H9 (cell line): ENCODE results near the gene SLC23A2. TPM values are rescaled to one million over a fixed set of nuclear protein-coding genes. Genes with fewer than 3 reads are reported as not detected.

Experiments
- DNase-seq: peaks from one replicate; pipeline ENCODE4 v3.0.0-alpha.2; 2017
- H2AFZ ChIP-seq: one replicate; pipeline ENCODE4 v1.6.1; 2013; ENCODE audit warnings: mild to moderate bottlenecking, low read length, control low read depth, moderate library complexity
- H2AK5ac ChIP-seq: 2 replicates; pipeline ENCODE4 v1.6.1; 2013; ENCODE audit warnings: low read length, control low read depth, mixed read lengths; ENCODE audit not compliant: insufficient read length
- H2BK120ac ChIP-seq: one replicate; pipeline ENCODE4 v1.6.1; 2013; ENCODE audit warnings: low read depth, mild to moderate bottlenecking, low read length, control low read depth, inconsistent platforms; ENCODE audit not compliant: poor library complexity, severe bottlenecking
- H2BK12ac ChIP-seq: 2 replicates; pipeline ENCODE4 v1.6.1; 2013; ENCODE audit warnings: low read length, control low read depth, mixed read lengths, low read depth; ENCODE audit not compliant: insufficient read length
- H2BK15ac ChIP-seq: 2 replicates; pipeline ENCODE4 v1.6.1; 2013; ENCODE audit warnings: low read depth, low read length, control low read depth
- H2BK20ac ChIP-seq: one replicate; pipeline ENCODE4 v1.6.1; 2013; ENCODE audit warnings: low read depth, mild to moderate bottlenecking, low read length, control low read depth, inconsistent platforms; ENCODE audit not compliant: poor library complexity, severe bottlenecking
- H2BK5ac ChIP-seq: 2 replicates; pipeline ENCODE4 v1.6.1; 2013; ENCODE audit warnings: low read length, control low read depth, mixed read lengths; ENCODE audit not compliant: insufficient read length
- H3K14ac ChIP-seq: 2 replicates; pipeline ENCODE4 v1.6.1; 2013; ENCODE audit warnings: low read length, control low read depth; ENCODE audit not compliant: insufficient read depth
- H3K18ac ChIP-seq: 2 replicates; pipeline ENCODE4 v1.6.1; 2013; ENCODE audit warnings: low read depth, mild to moderate bottlenecking, mixed read lengths, low read length, control low read depth; ENCODE audit not compliant: insufficient read length
- H3K23ac ChIP-seq: 2 replicates; pipeline ENCODE4 v1.6.1; 2013; ENCODE audit warnings: low read length, control low read depth, mixed read lengths, low read depth; ENCODE audit not compliant: insufficient read length
- H3K23me2 ChIP-seq: 2 replicates; pipeline ENCODE4 v1.6.1; 2013; ENCODE audit warnings: low read depth, mild to moderate bottlenecking, mixed read lengths, low read length, control low read depth; ENCODE audit not compliant: insufficient read length, poor library complexity, severe bottlenecking
- H3K27ac ChIP-seq: 2 replicates; pipeline ENCODE4 v1.5.1; 2013; ENCODE audit warnings: low read length, control low read depth, mixed read lengths, low read depth; ENCODE audit not compliant: insufficient read length
- H3K27me3 ChIP-seq: 2 replicates; pipeline ENCODE4 v1.6.1; 2013; ENCODE audit warnings: low read length, control low read depth, inconsistent platforms; ENCODE audit not compliant: insufficient read depth
- H3K4ac ChIP-seq: 2 replicates; pipeline ENCODE4 v1.6.1; 2013; ENCODE audit warnings: low read depth, mild to moderate bottlenecking, control low read depth, inconsistent platforms, low read length, moderate library complexity
- H3K4me1 ChIP-seq: 2 replicates; pipeline ENCODE4 v1.6.1; 2013; ENCODE audit warnings: low read length, control low read depth, inconsistent platforms; ENCODE audit not compliant: insufficient read depth
- H3K4me2 ChIP-seq: 2 replicates; pipeline ENCODE4 v1.6.1; 2013; ENCODE audit warnings: low read length, control low read depth, mixed read lengths; ENCODE audit not compliant: insufficient read length, insufficient read depth
- H3K56ac ChIP-seq: 2 replicates; pipeline ENCODE4 v1.6.1; 2013; ENCODE audit warnings: low read depth, mild to moderate bottlenecking, mixed read lengths, low read length, control low read depth; ENCODE audit not compliant: insufficient read length
- H3K79me1 ChIP-seq: 2 replicates; pipeline ENCODE4 v1.6.1; 2013; ENCODE audit warnings: low read depth, mild to moderate bottlenecking, moderate library complexity, low read length, control low read depth, inconsistent platforms; ENCODE audit not compliant: insufficient read depth, poor library complexity, severe bottlenecking
- H3K79me2 ChIP-seq: 2 replicates; pipeline ENCODE4 v1.6.1; 2013; ENCODE audit warnings: low read length, control low read depth, inconsistent platforms; ENCODE audit not compliant: insufficient read depth
- H3K9ac ChIP-seq: 2 replicates; pipeline ENCODE4 v1.6.1; 2013; ENCODE audit warnings: low read length, control low read depth, mixed read lengths; ENCODE audit not compliant: insufficient read length; ENCODE audit errors: extremely low read depth
- H3K9me3 ChIP-seq: one replicate; pipeline ENCODE4 v1.6.1; 2013; ENCODE audit warnings: low read depth, low read length, inconsistent platforms; ENCODE audit not compliant: control insufficient read depth
- H3T11ph ChIP-seq: one replicate; pipeline ENCODE4 v1.6.1; 2013; ENCODE audit warnings: mild to moderate bottlenecking, low read length, control low read depth, inconsistent platforms
- H4K20me1 ChIP-seq: one replicate; pipeline ENCODE4 v1.6.1; 2013; ENCODE audit not compliant: control insufficient read depth, insufficient read length, insufficient read depth
- H4K5ac ChIP-seq: 2 replicates; pipeline ENCODE4 v1.6.1; 2013; ENCODE audit warnings: low read depth, mild to moderate bottlenecking, mixed read lengths, low read length, control low read depth; ENCODE audit not compliant: insufficient read length
- H4K8ac ChIP-seq: replicated peaks from 2 replicates; pipeline ENCODE4 v1.6.1; 2013; ENCODE audit warnings: low read length, control low read depth, mixed read lengths, low read depth; ENCODE audit not compliant: insufficient read length
- H4K91ac ChIP-seq: 2 replicates; pipeline ENCODE4 v1.6.1; 2013; ENCODE audit warnings: low read depth, mild to moderate bottlenecking, moderate library complexity, mixed read lengths, low read length, control low read depth; ENCODE audit not compliant: insufficient read length
- H3K27ac Mint-ChIP-seq, 3 experiments: 2 replicates in 2 of 3; 3 replicates in 1 of 3; pipeline ENCODE4 v1.8.0; 2020 to 2021; ENCODE audit warnings: mixed read lengths in 3 of 3, mild to moderate bottlenecking in 1 of 3, moderate library complexity in 1 of 3
- H3K27me3 Mint-ChIP-seq: 2 replicates; pipeline ENCODE4 v1.8.0; 2021; ENCODE audit warnings: low read depth, mild to moderate bottlenecking, moderate library complexity, mixed read lengths
- H3K36me3 Mint-ChIP-seq, 3 experiments: 2 replicates in 2 of 3; 3 replicates in 1 of 3; pipeline ENCODE4 v1.8.0; 2020 to 2021; ENCODE audit warnings: low read depth in 3 of 3, mixed read lengths in 3 of 3; ENCODE audit not compliant: insufficient read depth in 1 of 3
- H3K4me1 Mint-ChIP-seq, 2 experiments: 2 replicates each; pipeline ENCODE4 v1.8.0; 2020; ENCODE audit warnings: mixed read lengths in 2 of 2
- H3K4me3 Mint-ChIP-seq, 2 experiments: 2 replicates in 1 of 2; 3 replicates in 1 of 2; pipeline ENCODE4 v1.8.0; 2020 to 2021; ENCODE audit warnings: mild to moderate bottlenecking in 2 of 2, mixed read lengths in 2 of 2, moderate library complexity in 1 of 2
- H3K9me3 Mint-ChIP-seq, 2 experiments: 2 replicates in 1 of 2; 3 replicates in 1 of 2; pipeline ENCODE4 v1.8.0; 2020; ENCODE audit warnings: mild to moderate bottlenecking in 2 of 2, mixed read lengths in 2 of 2, moderate library complexity in 1 of 2
- CTCF ChIP-seq: fragments of 200-600 bp; sonication (generic); conservative IDR thresholded peaks from 3 replicates; pipeline ENCODE4 v1.8.0; 2021; ENCODE audit warnings: antibody characterized with exemption, mild to moderate bottlenecking
- WGBS: extraction: QIAGEN DNeasy Blood & Tissue Kit; methylation state at CpG from one replicate; pipeline ENCODE4 v1.1.7; 2013; ENCODE audit warnings: missing lambda C conversion rate, low lambda C conversion rate, mixed read lengths; ENCODE audit not compliant: insufficient read length; ENCODE audit errors: extremely low coverage; 5-methylcytosine and 5-hydroxymethylcytosine counted together
- total RNA-seq: library from RNA; stranded (reverse); gene quantifications from 2 replicates; pipeline ENCODE4 v1.2.1, GENCODE V29; 2021

The SLC23A2 gene
- total RNA-seq, 1 experiment from 2014 or later, result 16.5 TPM

- H3K4me1 ChIP-seq, result no peaks in the 10 kb centered on the region
- no peak overlapping the region for H4K5ac ChIP-seq
- H3K9ac ChIP-seq, result no peak overlapping the region
- H2BK12ac ChIP-seq, result no peak overlapping the region
- no peak overlapping the region for H4K8ac ChIP-seq
- Mint-ChIP-seq H3K36me3 (peaks cover 0 to 2% (median 2%) of the 10 kb centered on the region in 3 experiments; a peak in 4 of 7 replicates), H3K9me3 (no peaks in the 10 kb centered on the region), H3K27me3 (no peaks in the 10 kb centered on the region), H3K4me1 (peaks cover 13 to 22% of the 10 kb centered on the region in 2 experiments), H3K27ac (peak overlapping the region in 1 of 3 experiments; percentile 89; a peak in 3 of 7 replicates), H3K4me3 (no peak overlapping the region)
- H3T11ph ChIP-seq, result no peak overlapping the region
- no peaks in the 10 kb centered on the region for H3K27me3 ChIP-seq
- no peak overlapping the region for H3K18ac ChIP-seq
- H3K9me3 ChIP-seq, result no peaks in the 10 kb centered on the region
- no peaks in the 10 kb centered on the region for H3K79me1 ChIP-seq
- H4K20me1 ChIP-seq, result no peaks in the 10 kb centered on the region
- no peak overlapping the region for H3K4ac ChIP-seq
- H3K23me2 ChIP-seq, result no peaks in the 10 kb centered on the region
- H3K14ac ChIP-seq, result no peak overlapping the region; the same call in 1 of the 2 replicates
- H2BK15ac ChIP-seq, result no peak overlapping the region
- H4K91ac ChIP-seq, result no peak overlapping the region
- DNase-seq, result peak; percentile 41
- no peak overlapping the region for H3K4me2 ChIP-seq
- no peaks in the 10 kb centered on the region for H3K79me2 ChIP-seq
- WGBS, result no CpG with 5 or more reads among the region's 15 CpGs
- no peak overlapping the region for H3K27ac ChIP-seq
- H3K56ac ChIP-seq, result no peak overlapping the region
- H3K23ac ChIP-seq, result no peak overlapping the region
- no peak overlapping the region for H2AK5ac ChIP-seq
- no peak overlapping the region for H2BK5ac ChIP-seq
- no peak for TF ChIP-seq CTCF
- no peak overlapping the region for H2BK20ac ChIP-seq
- no peak overlapping the region for H2BK120ac ChIP-seq
- no peak overlapping the region for H2AFZ ChIP-seq
These were observed 88.7 kb downstream of the SLC23A2 start for GRCh38 chr20:4912380-4913142.
